Medulla oblongata (tissue), 1 donor: ENCODE data around the gene CRACR2B.

Experiments
- DNase-seq: peaks from one replicate; pipeline ENCODE4 v3.0.0-alpha.2; 2015; ENCODE audit errors: extremely low spot score

Gene CRACR2B

DNA sequence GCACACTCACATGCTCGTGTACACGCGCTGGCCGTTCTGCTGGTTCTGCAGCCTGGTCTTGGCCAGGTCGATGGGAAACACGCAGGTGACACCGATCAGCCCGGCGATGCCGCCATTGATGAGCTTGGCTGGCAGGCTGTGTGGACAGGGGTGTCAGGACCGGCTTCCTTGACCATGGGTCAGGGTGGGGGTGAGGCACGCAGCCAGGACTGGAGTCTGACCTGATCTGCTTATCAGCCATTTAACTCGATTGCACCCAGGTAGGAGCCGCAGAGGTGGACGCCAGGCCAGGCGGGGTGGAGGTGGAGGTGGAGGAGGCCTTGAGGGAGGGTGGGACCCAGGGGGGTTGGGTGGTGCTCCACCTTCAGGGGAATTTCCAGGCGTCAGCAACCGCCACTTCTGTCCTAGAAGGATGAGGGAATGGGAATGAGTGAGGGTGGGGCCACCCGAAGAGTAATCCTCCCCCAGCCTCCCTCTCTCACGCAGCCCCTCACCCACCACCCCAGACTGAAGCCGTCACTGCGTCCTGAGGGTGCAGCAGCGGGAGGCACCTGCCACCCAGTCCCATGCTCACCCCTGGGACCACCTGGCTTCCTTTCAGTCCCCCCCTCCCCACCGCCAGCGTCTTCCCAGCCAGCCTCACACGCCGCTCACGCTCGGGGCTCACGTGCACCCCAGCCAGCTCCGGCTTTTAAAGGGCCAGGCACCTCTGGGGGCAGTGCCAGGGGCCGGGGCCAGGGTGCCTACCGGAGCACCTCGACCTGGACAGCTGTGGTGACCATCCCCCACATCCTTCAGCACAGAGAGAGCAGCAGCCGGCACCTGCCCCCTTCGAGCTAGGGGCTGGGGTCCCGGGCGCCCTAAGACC lies 32.7 kb upstream of the CRACR2B start:
- DNase-seq = no peak

DNA sequence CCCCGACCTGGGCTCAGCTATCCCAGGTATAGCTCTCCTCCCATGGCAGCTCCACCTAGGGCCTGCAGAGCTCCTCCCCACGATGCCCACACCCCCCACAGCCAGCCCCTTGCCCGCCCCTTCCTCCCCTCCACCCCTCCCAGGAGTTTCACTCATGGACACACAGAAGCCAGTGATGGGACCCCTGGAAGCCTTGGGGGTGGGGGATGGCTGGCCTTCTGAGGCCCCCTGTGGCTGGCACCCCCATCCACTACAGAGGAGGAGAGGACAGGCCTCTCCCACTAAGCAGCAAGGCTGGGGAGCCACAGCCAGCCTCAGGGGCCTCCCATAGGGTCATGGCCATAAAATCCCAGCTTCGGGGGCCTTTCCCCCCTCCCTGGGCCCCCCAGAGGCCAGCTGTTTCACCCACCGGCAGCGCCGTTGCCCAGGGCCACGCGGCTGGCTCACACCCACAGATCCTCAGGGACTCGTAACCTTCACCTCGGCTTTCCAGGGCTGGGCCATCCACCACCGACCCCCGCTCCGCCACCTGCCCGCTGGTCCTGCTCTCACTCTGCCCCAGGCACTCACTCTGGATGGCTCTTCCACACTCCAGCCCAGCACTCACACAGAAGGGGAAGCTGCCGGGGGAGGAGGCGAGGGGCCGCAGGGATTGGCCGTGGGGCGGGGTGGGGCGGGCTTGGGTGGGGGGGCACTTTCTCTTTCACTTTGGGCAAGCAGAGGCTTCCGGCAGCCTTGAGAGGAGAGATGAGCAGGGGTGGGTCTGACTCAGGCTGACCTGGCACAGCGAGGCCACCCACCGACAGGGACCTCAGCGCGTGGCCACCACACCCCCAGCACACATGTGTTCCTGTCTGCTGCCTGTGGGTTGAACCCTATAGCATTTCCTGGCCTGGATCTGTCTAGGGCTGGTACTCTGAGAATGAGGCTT lies 31.8 kb upstream of the CRACR2B start:
- DNase-seq = peak; percentile 72

GRCh38 chr11:796565-797295 lies 31.0 kb upstream of the CRACR2B start:
- no peak for DNase-seq

DNA sequence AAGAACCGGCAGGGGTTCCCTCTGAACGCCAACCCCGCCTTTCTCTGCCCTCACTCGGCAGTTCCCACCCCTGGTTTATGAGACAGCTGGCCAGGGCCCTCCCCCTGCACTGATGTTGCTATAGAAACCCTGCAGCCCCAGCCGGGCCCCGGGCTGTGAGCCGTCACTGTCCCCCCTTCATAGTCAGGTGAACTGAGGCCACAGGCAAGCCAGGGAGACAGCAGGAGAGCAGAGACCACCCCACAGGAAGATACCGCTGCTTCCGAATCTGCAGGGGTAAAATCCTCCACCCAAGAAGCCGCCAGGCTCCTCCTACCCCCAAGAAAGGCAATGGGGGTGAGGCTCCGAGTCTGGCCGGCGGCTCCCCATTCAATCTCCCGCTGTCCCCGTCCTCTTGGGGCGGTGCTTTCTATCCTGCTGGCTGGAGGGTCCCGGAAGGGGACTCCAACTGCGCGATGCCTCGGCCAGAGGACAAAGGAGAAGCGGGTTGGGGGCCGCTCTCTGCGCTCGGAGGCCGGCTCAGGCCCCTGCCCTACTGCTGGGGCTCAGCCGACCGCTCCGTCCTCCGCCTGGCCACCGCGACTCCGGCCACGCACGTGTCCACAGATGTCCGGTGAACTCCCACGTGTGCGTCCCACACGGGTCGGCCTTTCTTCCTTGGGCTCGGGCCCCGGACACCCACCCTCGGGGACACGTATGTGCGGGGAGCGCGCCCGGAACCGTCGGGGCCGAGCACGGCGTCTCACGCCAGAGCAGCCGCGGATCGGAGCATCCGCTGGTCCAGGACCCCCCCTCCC lies 30.2 kb upstream of the CRACR2B start:
- DNase-seq = peak; percentile 78

DNA sequence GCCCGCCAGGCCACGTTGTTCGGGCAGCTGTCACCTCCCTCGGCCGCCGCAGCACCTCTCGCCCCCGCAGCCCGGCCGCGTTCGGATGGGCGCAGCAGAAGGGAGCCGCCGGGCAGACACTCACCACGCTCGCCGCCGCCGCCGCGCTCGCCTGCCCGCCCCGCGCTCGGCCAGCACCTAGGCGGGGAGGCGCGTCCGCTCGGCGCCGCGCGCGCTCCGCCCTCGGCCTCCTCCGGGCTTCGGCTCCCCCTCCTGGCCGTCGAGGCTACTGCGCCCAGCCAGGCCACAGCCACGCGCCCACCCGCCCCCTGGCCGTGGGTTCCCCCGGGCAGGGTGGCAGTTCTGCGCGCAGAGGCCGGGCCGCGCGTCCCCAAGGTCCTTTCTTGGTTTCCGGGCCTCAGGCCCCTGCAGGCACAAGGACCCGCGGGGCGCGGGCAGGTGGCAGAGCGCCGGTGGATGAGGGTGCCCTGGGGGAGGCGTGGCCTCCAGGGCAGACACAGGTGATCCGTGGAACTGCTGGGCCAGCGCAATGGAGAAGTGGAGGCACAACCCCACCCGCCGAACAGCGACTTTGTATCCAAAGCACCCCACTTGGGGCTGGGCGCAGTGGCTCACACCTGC lies 29.5 kb upstream of the CRACR2B start, which contains the start of gene SLC25A22:
Gene SLC25A22 (minus strand): TSS at position 189 of the 621 bp plus-strand sequence. CDS start 3,275 bp downstream, outside the sequence.
- DNase-seq = peak; percentile 79

GRCh38 chr11:799641-800316 lies 27.9 kb upstream of the CRACR2B start:
- no peak for DNase-seq

GRCh38 chr11:800473-800872 lies 27.2 kb upstream of the CRACR2B start:
- no peak for DNase-seq

- DNase-seq = no peak
These were observed 26.5 kb upstream of the CRACR2B start for GRCh38 chr11:801097-801780.

DNA sequence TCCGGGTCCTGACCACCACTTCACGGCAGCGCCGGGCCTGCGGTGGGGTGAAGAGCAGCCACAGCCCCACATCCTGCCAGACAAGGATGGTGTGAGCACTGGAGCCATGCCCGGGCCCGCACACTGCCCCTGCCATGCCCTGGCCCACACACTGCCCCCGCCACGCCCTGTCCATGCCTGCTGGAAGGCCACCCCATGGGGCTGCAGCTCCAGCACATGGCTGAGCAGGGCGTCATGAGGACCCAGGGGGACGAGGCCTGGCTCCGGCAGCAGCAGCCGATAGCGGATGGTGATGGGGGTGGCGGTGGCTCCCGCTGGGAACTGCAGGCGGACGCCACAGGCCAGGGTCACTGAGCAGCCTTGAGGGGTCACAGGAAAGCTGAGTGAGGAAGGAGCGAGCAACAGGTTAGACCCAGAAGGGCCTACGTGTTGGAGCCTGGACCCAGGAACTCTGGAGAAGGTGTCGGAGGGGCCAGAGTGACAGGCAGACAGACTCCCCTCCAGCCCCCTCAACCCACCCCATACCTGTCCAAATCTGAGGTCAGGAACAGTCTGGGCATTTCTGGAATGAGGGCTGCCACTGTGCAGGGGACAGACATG lies 25.6 kb upstream of the CRACR2B start:
- DNase-seq = no peak

GRCh38 chr11:802693-803466 lies 24.8 kb upstream of the CRACR2B start:
- no peak for DNase-seq

GRCh38 chr11:803467-803742 lies 24.3 kb upstream of the CRACR2B start:
- DNase-seq = no peak

DNA sequence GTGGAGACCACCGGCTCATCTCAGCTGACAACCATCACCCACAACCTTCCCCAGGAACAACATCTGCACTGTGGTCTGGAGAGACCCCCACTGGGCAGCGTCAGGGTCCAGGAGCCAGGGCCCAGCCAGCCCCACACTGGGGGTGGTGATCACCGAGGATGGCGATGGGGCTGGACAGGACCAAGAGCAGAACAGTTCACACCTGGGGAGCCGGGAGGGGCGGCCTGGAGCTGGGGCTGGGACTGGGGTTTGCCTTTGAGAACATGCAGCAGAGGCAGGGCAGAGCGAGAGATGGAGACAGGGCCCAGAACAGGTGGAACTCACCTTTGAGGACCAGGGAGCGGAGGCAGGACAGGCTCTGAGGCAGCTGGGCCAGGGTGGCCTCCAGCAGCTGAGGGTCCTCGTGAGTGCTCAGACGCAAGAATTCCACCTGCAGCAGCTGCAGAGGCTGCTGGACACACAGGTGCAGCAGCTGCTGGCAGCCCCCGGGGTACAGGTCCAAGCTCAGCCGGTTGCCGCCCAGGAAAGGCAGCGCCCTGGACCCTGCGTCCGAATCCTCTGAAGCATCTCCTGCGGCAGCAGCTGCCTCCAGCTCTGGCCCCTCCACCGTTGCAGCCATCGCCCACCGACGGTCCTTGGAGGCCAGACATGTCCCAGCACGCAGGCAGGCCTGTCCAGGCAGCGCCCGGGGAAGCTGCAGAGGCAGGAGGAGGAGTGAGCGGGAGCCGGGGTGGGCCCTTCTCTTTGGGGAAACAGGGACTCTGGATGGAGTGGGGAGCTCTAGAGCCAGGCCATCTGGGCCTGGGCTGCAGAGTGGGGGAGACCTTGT lies 23.7 kb upstream of the CRACR2B start:
- no peak for DNase-seq

DNA sequence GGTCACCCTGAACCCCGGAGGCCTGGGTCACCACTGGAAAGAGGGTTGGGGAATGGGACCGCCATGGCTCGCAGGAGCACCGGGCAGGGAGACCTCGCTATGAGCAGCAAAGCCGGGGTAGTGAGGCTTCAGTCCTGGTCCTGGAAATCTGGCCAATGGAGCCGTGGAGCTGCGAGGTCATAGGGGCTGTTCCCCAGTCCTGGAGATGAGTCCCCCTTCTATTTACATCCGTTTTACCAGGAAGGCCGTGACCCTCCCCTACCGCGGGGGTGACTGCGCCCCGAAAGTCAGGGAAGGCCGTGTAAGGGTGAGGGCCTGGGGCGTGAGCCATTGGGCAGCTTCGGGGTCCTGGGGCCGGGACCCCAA lies 23.1 kb upstream of the CRACR2B start:
- DNase-seq = no peak

DNA sequence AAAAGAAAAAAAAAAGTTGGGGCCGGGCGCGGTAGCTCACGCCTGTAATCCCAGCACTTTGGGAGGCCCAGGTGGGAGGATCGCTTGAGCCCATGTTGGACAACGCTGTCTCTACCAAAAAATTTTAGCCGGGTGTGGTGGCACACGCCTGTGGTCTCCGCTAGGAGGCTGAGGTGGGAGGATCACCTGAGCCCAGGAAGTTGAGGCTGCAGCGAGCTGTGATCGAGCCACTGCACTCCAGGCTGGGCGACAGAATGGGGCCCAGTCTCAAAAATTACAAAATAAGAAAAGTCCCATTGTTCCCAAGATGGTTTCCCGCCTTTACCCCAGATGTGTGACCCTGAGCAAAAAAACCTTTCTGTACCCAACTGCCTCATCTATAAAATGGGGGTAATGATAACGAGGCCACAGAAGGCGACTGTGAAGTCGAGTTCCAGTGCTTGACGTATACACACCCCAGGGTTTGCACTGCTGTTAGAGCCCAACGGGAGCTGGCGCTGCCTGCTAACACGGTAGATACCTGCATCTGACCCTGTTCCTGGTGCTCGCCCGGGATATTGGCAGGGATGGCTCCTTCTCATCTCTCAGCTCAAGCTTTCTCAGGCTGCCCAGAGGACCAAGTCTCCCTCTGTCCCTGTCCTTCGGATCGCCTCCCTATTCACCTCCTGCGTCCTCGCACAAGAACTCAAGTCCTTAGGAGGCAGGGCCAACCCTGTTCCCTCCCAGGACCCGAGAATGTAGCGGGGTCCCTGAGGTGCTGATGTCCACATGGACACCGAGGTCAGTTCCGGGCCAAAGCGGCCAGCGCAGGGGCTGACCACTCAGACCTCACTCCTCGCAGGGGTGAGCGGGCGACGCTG lies 19.1 kb upstream of the CRACR2B start:
- no peak for DNase-seq

- DNase-seq = peak; percentile 98
These were observed 18.3 kb upstream of the CRACR2B start, which contains the start of gene RPLP2 for GRCh38 chr11:809287-810039. RPLP2 (plus strand) TSS chr11:809967; CDS start chr11:810235, 268 bp downstream.
